K562 (cell line): ENCODE results near the gene BCAP31. TPM values are rescaled to one million over a fixed set of nuclear protein-coding genes. Genes with fewer than 3 reads are reported as not detected.

ENCODE experiments used
- ATAC-seq: fragments of 200-7000 bp; cut with Tn5 transposase; 3 replicates; pipeline ENCODE4 v1.9.1; 2020; ENCODE audit warnings: moderate library complexity
- BruUV-seq: library from RNA; stranded (reverse); fragments of 400-500 nt; replicated peaks from 2 replicates; lab custom pipeline; 2021; lab: Mats Ljungman, UMichigan
- CTCF ChIA-PET: fragments of 300-600 bp; formaldehyde crosslinking; extraction: SDS; loops from one replicate; lab custom pipeline; 2021; ENCODE audit warnings: low intra/inter-chr PET ratio; lab: Yijun Ruan, JAX
- POLR2A ChIA-PET: fragments of 300-600, 350-650 bp; sonication (Branson Sonifier 250); formaldehyde crosslinking; extraction: SDS; loops from one replicate; lab custom pipeline; 2021; ENCODE audit warnings: antibody characterized with exemption, inconsistent platforms; lab: Yijun Ruan, JAX
- DNase-seq, 4 experiments: peaks; one replicate each; pipeline versions ENCODE4 v3.0.0 to v3.0.0-alpha.2; 2011 to 2018; ENCODE audit warnings: low spot score in 3 of 4, mixed read lengths in 3 of 4; ENCODE audit errors: extremely low read depth in 1 of 4
- FAIRE-seq: peaks from 2 replicates; lab custom pipeline; 2011; peaks lifted over from hg19 to GRCh38; lab: Jason Lieb, UNC
- H2AFZ ChIP-seq: 2 replicates; pipeline ENCODE4 v1.6.0; 2011; ENCODE audit warnings: low read depth, low read length, control low read depth, inconsistent platforms
- H3K27ac ChIP-seq: fragments of 200-600 bp; 3 replicates; pipeline ENCODE4 v1.8.0; 2011; ENCODE audit warnings: low read depth, mild to moderate bottlenecking, control low read depth, inconsistent platforms, low read length, moderate library complexity, mixed read lengths; ENCODE audit errors: extremely low read depth
- H3K27me3 ChIP-seq, 2 experiments: fragments of 300-600 bp in 1 of 2; 2 replicates in 1 of 2; 3 replicates in 1 of 2; pipeline versions ENCODE4 v1.6.0 to v1.8.0; 2011; ENCODE audit warnings: inconsistent platforms in 2 of 2, low read length in 2 of 2, mild to moderate bottlenecking in 1 of 2, mixed read lengths in 1 of 2, moderate library complexity in 1 of 2; ENCODE audit not compliant: control insufficient read depth in 2 of 2, insufficient read depth in 2 of 2
- H3K36me3 ChIP-seq: fragments of 300-600 bp; 3 replicates; pipeline ENCODE4 v1.8.0; 2011; ENCODE audit warnings: mild to moderate bottlenecking, low read length, inconsistent platforms; ENCODE audit not compliant: control insufficient read depth, insufficient read depth
- H3K4me1 ChIP-seq, 2 experiments: fragments of 200-600 bp in 1 of 2; replicated peaks in 1 of 2; 2 replicates in 1 of 2; 3 replicates in 1 of 2; pipeline versions ENCODE4 v1.5.1 to v1.8.0; 2011; ENCODE audit warnings: inconsistent platforms in 2 of 2, low read length in 2 of 2, mild to moderate bottlenecking in 1 of 2, mixed read lengths in 1 of 2, moderate library complexity in 1 of 2; ENCODE audit not compliant: control insufficient read depth in 2 of 2, insufficient read depth in 2 of 2
- H3K4me2 ChIP-seq: 2 replicates; pipeline ENCODE4 v1.6.1; 2011; ENCODE audit warnings: low read length, control low read depth, inconsistent platforms, mixed read lengths; ENCODE audit not compliant: insufficient read depth
- H3K4me3 ChIP-seq: fragments of 200-600 bp; sonication (generic), shearing (Covaris generic); 2 replicates; pipeline ENCODE4 v1.5.1; 2016; ENCODE audit warnings: control low read depth, inconsistent platforms
- H3K79me2 ChIP-seq: fragments of 200-600 bp; 3 replicates; pipeline ENCODE4 v1.8.0; 2011; ENCODE audit warnings: low read length, inconsistent platforms; ENCODE audit not compliant: control insufficient read depth, insufficient read depth
- H3K9ac ChIP-seq, 2 experiments: 2 replicates each; pipeline versions ENCODE4 v1.6.0 to v1.6.1; 2011; ENCODE audit warnings: low read depth in 2 of 2, low read length in 2 of 2, control low read depth in 1 of 2, inconsistent platforms in 1 of 2, mild to moderate bottlenecking in 1 of 2, mixed read lengths in 1 of 2; ENCODE audit not compliant: insufficient read depth in 1 of 2
- H3K9me1 ChIP-seq: one replicate; pipeline ENCODE4 v1.6.0; 2011; ENCODE audit warnings: inconsistent platforms, mild to moderate bottlenecking, low read length, moderate library complexity; ENCODE audit not compliant: control insufficient read depth, insufficient read depth
- H3K9me3 ChIP-seq: replicated peaks from 2 replicates; pipeline ENCODE4 v1.5.1; 2011; ENCODE audit warnings: low read depth, low read length, inconsistent platforms; ENCODE audit not compliant: control insufficient read depth, insufficient read depth
- H4K20me1 ChIP-seq: replicated peaks from 2 replicates; pipeline ENCODE4 v1.6.1; 2011; ENCODE audit warnings: low read length, inconsistent platforms, mixed read lengths; ENCODE audit not compliant: control insufficient read depth, insufficient read depth
- BRCA1 ChIP-seq, 2 experiments: fragments of 450-650 bp in 1 of 2; sonication (generic) in 1 of 2; formaldehyde crosslinking in 1 of 2; IDR thresholded peaks; 2 replicates each; pipeline versions ENCODE4 v1.5.0 to v1.6.1; 2017 to 2020; ENCODE audit warnings: mild to moderate bottlenecking in 1 of 2, missing genetic modification reagents in 1 of 2
- CHCHD3 ChIP-seq: fragments of 250-450 bp; sonication (Bioruptor Pico); IDR thresholded peaks from 2 replicates; pipeline ENCODE4 v2.1.2; 2022; ENCODE audit warnings: mild to moderate bottlenecking
- HDAC3 ChIP-seq: fragments of 450-650 bp; IDR thresholded peaks from 2 replicates; pipeline ENCODE4 v1.6.1; 2018; ENCODE audit warnings: borderline replicate concordance, mild to moderate bottlenecking, moderate library complexity; ENCODE audit not compliant: partially characterized antibody
- HNRNPL ChIP-seq: fragments of 200-400 bp; formaldehyde crosslinking; IDR thresholded peaks from 2 replicates; pipeline ENCODE4 v1.6.1; 2017; ENCODE audit warnings: low read depth, mild to moderate bottlenecking, low read length
- POLR2G ChIP-seq: fragments of 200-400 bp; formaldehyde crosslinking; IDR thresholded peaks from 2 replicates; pipeline ENCODE4 v1.6.1; 2017; ENCODE audit warnings: low read depth, mild to moderate bottlenecking, antibody characterized with exemption, low read length, moderate library complexity
- WGBS: fragments of 100-300 bp; shearing (Covaris generic); methylation state at CpG from one replicate; pipeline ENCODE4 v1.1.6; 2016; ENCODE audit warnings: low coverage, mixed read lengths; ENCODE audit not compliant: insufficient coverage; ENCODE audit errors: missing lambda C conversion rate; 5-methylcytosine and 5-hydroxymethylcytosine counted together
- in situ Hi-C: fragments of 300-500 bp; cut with MboI; formaldehyde crosslinking; loops from 4 replicates; pipeline ENCODE4 v1.15.0; 2018; ENCODE audit warnings: inconsistent platforms, mixed read lengths
- intact Hi-C: fragments of 100-400 bp; cut with micrococcal nuclease; formaldehyde crosslinking; loops from 2 replicates; pipeline ENCODE4 v1.14.2; 2022
- polyA plus RNA-seq, 8 experiments: library from polyadenylated mRNA; depleted of rRNA in 4 of 8; stranded (reverse) in 5 of 8; unstranded in 3 of 8; fragments of >200 nt; fragmentation: Nextera tagmentation in 2 of 8; fragmentation: Illumina TruSeq in 1 of 8; extraction: Ambion mirVana in 2 of 8; extraction: Trizol in 1 of 8; gene quantifications; 2 replicates each; pipeline versions ENCODE4 v1.2.1 to v1.2.3, GENCODE V29; 2011 to 2014; ENCODE audit warnings: inconsistent platforms in 1 of 8, missing spikeins in 1 of 8
- total RNA-seq, 7 experiments: library from RNA; depleted of rRNA in 6 of 7; stranded (reverse); fragments of >200 nt in 6 of 7; fragmentation: Illumina TruSeq in 2 of 7; extraction: Trizol in 2 of 7; gene quantifications; 2 replicates each; pipeline versions ENCODE4 v1.2.1 to v1.2.3, GENCODE V29; 2011 to 2021; ENCODE audit warnings: low replicate concordance in 1 of 7
- TF ChIP-seq, protein P1 (sequence below): fragments of 450-650 bp; conservative IDR thresholded peaks from 2 replicates; pipeline ENCODE4 v1.6.1; 2016; ENCODE audit warnings: missing genetic modification characterization, low read depth, mild to moderate bottlenecking, missing compliant biosample characterization, moderate library complexity
- TF ChIP-seq, protein P2 (sequence below), 2 experiments: IDR thresholded peaks; 2 replicates each; pipeline ENCODE4 v1.6.1; 2011; ENCODE audit warnings: borderline replicate concordance in 1 of 2, control low read depth in 1 of 2, low read depth in 1 of 2, low read length in 1 of 2, mild to moderate bottlenecking in 1 of 2, mixed read lengths in 1 of 2, moderate library complexity in 1 of 2; ENCODE audit not compliant: insufficient read depth in 1 of 2, insufficient read length in 1 of 2, poor library complexity in 1 of 2, severe bottlenecking in 1 of 2; ENCODE audit errors: extremely low read depth in 1 of 2

BCAP31 gene
- total and polyA plus RNA-seq, 9 of the 15 experiments (the other 6 are each of a cell fraction or from before 2014, with no cell fraction given): 156 to 683 (median 188) TPM

GRCh38 chrX:153724252-153725038 is at the start of gene BCAP31, which contains the start of gene ABCD1 (continued):
- TF ChIP-seq, protein P1, sequence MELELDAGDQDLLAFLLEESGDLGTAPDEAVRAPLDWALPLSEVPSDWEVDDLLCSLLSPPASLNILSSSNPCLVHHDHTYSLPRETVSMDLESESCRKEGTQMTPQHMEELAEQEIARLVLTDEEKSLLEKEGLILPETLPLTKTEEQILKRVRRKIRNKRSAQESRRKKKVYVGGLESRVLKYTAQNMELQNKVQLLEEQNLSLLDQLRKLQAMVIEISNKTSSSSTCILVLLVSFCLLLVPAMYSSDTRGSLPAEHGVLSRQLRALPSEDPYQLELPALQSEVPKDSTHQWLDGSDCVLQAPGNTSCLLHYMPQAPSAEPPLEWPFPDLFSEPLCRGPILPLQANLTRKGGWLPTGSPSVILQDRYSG (tag): no peak
- TF ChIP-seq HDAC3 (no peak), BRCA1 (IDR thresholded peaks at IDR 0.05) (no peak), BRCA1 (CRISPR knock-in tag; IDR thresholded peaks at IDR 0.05) (no peak)
- TF ChIP-seq, protein P2, sequence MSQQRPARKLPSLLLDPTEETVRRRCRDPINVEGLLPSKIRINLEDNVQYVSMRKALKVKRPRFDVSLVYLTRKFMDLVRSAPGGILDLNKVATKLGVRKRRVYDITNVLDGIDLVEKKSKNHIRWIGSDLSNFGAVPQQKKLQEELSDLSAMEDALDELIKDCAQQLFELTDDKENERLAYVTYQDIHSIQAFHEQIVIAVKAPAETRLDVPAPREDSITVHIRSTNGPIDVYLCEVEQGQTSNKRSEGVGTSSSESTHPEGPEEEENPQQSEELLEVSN (IDR thresholded peaks at IDR 0.05; ENCODE audit: borderline replicate concordance in 1 of 2, extremely low read depth in 1 of 2, insufficient read depth in 1 of 2, insufficient read length in 1 of 2, low read depth in 1 of 2, low read length in 1 of 2, poor library complexity in 1 of 2, severe bottlenecking in 1 of 2): peak in 1 of 2 experiments; percentile 81

DNA sequence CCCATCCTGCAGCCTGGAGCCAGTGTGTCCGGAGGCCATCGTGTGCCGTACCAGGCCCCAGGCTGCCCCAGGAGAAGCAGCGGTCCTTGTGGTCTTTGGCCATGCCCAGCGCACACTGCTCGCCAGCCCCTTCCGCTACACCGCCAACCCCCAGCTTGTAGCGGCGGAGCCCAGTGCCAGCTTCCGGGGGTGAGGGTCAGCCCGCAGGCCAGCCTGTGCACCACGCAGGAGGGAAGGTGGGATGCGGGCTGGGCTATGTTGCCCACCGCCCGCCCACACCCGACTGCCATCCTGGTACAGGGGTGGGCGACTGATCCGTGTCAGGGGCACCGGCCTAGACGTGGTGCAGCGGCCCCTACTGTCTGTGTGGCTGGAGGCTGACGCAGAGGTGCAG is 49.0 kb upstream of the BCAP31 start:
- DNase-seq: no peak
- in situ Hi-C loops: no loop called here
- POLR2A ChIA-PET: no interaction called here

More for the DNA sequence above, 49.0 kb upstream of the BCAP31 start:
- no TSS peak for BruUV-seq
- Histone ChIP-seq H3K4me1 (peaks cover 8 to 89% of the 10 kb centered on the region in 2 experiments; a peak in 4 of 5 replicates), H4K20me1 (no peaks in the 10 kb centered on the region), H3K79me2 (no peaks in the 10 kb centered on the region), H3K4me3 (no peak overlapping the region), H3K36me3 (no peaks in the 10 kb centered on the region), H3K9me1 (peaks cover 4% of the 10 kb centered on the region), H3K4me2 (no peak overlapping the region), H3K9ac (no peak overlapping the region; a peak in 1 of 4 replicates), H3K9me3 (no peaks in the 10 kb centered on the region), H3K27ac (no peak overlapping the region), H2AFZ (no peak overlapping the region), H3K27me3 (no peaks in the 10 kb centered on the region)
- TF ChIP-seq HNRNPL (peak; percentile 62; the same call in 1 of the 2 replicates), POLR2G (peak; percentile 54; the same call in 1 of the 2 replicates), CHCHD3 (CRISPR knock-in tag) (no peak)
- intact Hi-C loops: no loop called here
- 86% methylated on average over 16 of the region's 23 CpGs for WGBS
- no peak for ATAC-seq
- no peak for FAIRE-seq
- CTCF ChIA-PET: no interaction called here
